ENCODE results near the gene ACTR3. TPM values are rescaled to one million over a fixed set of nuclear protein-coding genes. Genes with fewer than 3 reads are reported as not detected.

ACTR3 gene
- total RNA-seq, 1 experiment from 2014 or later, result 197 TPM

DNA sequence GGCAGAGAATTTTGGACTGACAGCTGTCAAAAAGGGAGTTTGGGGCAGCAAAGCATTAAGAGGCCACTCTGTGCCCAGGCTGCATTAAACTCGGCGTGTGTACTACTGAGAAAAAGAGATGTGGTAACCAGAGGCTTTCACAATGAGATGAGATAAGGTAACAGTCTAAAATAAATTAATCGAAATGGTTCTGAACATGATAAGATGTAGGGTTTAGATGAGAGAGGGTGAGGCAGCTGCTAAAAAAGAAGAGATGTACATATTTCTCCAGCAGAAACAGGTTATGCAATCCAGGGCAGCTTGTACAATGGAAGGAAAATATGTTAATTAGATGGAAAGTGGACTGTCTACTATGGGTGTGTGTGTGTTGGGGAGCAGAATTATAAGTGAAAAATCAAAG lies 39.2 kb upstream of the ACTR3 start:
- Histone ChIP-seq H3K4me3 (ENCODE audit: low read length) (no peak overlapping the region), H3K27me3 (ENCODE audit: low read length) (no peaks in the 10 kb centered on the region), H4K20me1 (ENCODE audit: low read length) (no peaks in the 10 kb centered on the region), H3K9ac (ENCODE audit: low read length) (no peak overlapping the region), H3K9me2 (replicated peaks; ENCODE audit: low read length) (no peaks in the 10 kb centered on the region), H3K79me2 (ENCODE audit: low read length) (no peaks in the 10 kb centered on the region), H3K27ac (ENCODE audit: low read length) (no peak overlapping the region), H2AFZ (ENCODE audit: low read length) (no peak overlapping the region), H3K9me3 (ENCODE audit: low read length) (no peaks in the 10 kb centered on the region), H3F3A (ENCODE audit: low read length, unreplicated experiment) (no peaks in the 10 kb centered on the region), H3K36me3 (ENCODE audit: low read depth, low read length) (no peaks in the 10 kb centered on the region), H3K4me2 (ENCODE audit: low read length) (no peak overlapping the region), H3K4me1 (ENCODE audit: insufficient read depth, low read length) (peaks cover 14% of the 10 kb centered on the region)
- POLR2A ChIA-PET (ENCODE audit: unreplicated experiment), result no interaction called here
- BruUV-seq (replicated peaks), result no TSS peak
- CTCF ChIA-PET, result no interaction called here
- ATAC-seq (no peak), DNase-seq (no peak)
- no peak for TF ChIP-seq EZH2 (IDR thresholded peaks at IDR 0.05; ENCODE audit: low read length, unreplicated experiment)
- TF ChIP-seq, protein P1, sequence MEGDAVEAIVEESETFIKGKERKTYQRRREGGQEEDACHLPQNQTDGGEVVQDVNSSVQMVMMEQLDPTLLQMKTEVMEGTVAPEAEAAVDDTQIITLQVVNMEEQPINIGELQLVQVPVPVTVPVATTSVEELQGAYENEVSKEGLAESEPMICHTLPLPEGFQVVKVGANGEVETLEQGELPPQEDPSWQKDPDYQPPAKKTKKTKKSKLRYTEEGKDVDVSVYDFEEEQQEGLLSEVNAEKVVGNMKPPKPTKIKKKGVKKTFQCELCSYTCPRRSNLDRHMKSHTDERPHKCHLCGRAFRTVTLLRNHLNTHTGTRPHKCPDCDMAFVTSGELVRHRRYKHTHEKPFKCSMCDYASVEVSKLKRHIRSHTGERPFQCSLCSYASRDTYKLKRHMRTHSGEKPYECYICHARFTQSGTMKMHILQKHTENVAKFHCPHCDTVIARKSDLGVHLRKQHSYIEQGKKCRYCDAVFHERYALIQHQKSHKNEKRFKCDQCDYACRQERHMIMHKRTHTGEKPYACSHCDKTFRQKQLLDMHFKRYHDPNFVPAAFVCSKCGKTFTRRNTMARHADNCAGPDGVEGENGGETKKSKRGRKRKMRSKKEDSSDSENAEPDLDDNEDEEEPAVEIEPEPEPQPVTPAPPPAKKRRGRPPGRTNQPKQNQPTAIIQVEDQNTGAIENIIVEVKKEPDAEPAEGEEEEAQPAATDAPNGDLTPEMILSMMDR (conservative IDR thresholded peaks at IDR 0.05; ENCODE audit: low read depth, low read length), result no peak
- no peak for TF ChIP-seq EZH2phosphoT487 (IDR thresholded peaks at IDR 0.05; ENCODE audit: borderline replicate concordance, low read length)
- intact Hi-C loops (cut with micrococcal nuclease), result no loop called here

DNA sequence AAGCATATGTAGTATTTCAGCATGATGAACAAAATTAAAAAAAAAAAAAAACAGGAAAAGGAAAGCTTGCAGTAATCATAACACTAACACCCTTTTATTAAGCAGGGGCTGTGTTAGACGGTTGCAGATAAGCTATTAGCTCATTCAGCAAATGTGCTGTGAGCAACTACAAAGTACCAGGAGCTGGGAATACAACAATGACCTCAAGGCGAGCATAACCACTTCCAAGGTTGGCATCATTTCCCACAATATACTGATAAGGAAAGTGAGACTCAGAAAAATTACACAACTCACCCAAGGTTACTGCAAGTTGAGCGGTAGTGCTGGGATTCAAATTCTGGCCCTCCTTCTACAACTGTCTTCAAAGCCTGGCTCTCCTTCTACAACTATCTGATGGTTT lies 38.2 kb upstream of the ACTR3 start:
- ATAC-seq, result no peak
- Histone ChIP-seq H3K4me3 (ENCODE audit: low read length) (no peak overlapping the region), H3K27ac (ENCODE audit: low read length) (no peak overlapping the region), H3F3A (ENCODE audit: low read length, unreplicated experiment) (no peaks in the 10 kb centered on the region), H3K9me2 (replicated peaks; ENCODE audit: low read length) (no peaks in the 10 kb centered on the region), H4K20me1 (ENCODE audit: low read length) (no peaks in the 10 kb centered on the region), H3K27me3 (ENCODE audit: low read length) (no peaks in the 10 kb centered on the region), H2AFZ (ENCODE audit: low read length) (no peak overlapping the region), H3K4me2 (ENCODE audit: low read length) (no peak overlapping the region), H3K36me3 (ENCODE audit: low read depth, low read length) (no peaks in the 10 kb centered on the region), H3K79me2 (ENCODE audit: low read length) (no peaks in the 10 kb centered on the region), H3K9me3 (ENCODE audit: low read length) (no peaks in the 10 kb centered on the region), H3K9ac (ENCODE audit: low read length) (no peak overlapping the region), H3K4me1 (ENCODE audit: insufficient read depth, low read length) (peaks cover 14% of the 10 kb centered on the region)
- POLR2A ChIA-PET (ENCODE audit: unreplicated experiment), result interaction anchor here (0.6 kb wide), 1 partner anchor 329 kb away, joined by 3 read pairs; no protein-coding TSS in a partner anchor
- no TSS peak for BruUV-seq (replicated peaks)
- CTCF ChIA-PET, result no interaction called here
- no peak for DNase-seq
- intact Hi-C loops (cut with micrococcal nuclease), result no loop called here
- no peak for TF ChIP-seq EZH2 (IDR thresholded peaks at IDR 0.05; ENCODE audit: low read length, unreplicated experiment)
- TF ChIP-seq, protein P1 (conservative IDR thresholded peaks at IDR 0.05; ENCODE audit: low read depth, low read length), result no peak
- TF ChIP-seq EZH2phosphoT487 (IDR thresholded peaks at IDR 0.05; ENCODE audit: borderline replicate concordance, low read length), result no peak

DNA sequence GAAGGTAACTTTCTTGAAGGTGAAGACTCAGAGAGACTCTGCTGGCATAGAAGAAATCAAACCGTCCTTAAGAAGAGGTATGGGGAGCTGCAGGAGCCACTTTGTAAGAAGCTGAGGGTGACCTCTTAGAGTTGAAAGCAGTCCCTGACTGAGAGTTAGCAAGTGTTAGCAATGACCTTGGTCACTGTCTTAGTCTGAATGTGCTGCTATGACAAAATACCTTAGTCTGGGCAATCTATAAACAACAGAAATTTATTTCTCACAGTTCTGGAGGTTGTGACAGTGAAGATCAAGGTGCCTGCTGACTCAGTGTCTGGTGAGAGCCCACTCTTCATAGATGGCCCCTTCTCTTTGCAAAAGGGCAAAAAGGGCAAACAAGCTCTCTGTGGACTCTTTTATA lies 35.7 kb upstream of the ACTR3 start:
- no peak overlapping the region for H3K27ac ChIP-seq (ENCODE audit: low read length)
- H2AFZ ChIP-seq (ENCODE audit: low read length), result no peak overlapping the region
- no peak overlapping the region for H3K4me2 ChIP-seq (ENCODE audit: low read length)
- H3K36me3 ChIP-seq (ENCODE audit: low read depth, low read length), result no peaks in the 10 kb centered on the region
- intact Hi-C loops (cut with micrococcal nuclease), result no loop called here
- no peaks in the 10 kb centered on the region for H3F3A ChIP-seq (ENCODE audit: low read length, unreplicated experiment)
- no peaks in the 10 kb centered on the region for H3K27me3 ChIP-seq (ENCODE audit: low read length)
- no peaks in the 10 kb centered on the region for H3K9me2 ChIP-seq (replicated peaks; ENCODE audit: low read length)
- no peak overlapping the region for H3K9ac ChIP-seq (ENCODE audit: low read length)
- BruUV-seq (replicated peaks), result no TSS peak
- ChIA-PET POLR2A (ENCODE audit: unreplicated experiment) (no interaction called here), CTCF (no interaction called here)
- H3K4me3 ChIP-seq (ENCODE audit: low read length), result no peak overlapping the region
- H4K20me1 ChIP-seq (ENCODE audit: low read length), result no peaks in the 10 kb centered on the region
- no peaks in the 10 kb centered on the region for H3K79me2 ChIP-seq (ENCODE audit: low read length)
- H3K4me1 ChIP-seq (ENCODE audit: insufficient read depth, low read length), result peaks cover 19% of the 10 kb centered on the region
- no peaks in the 10 kb centered on the region for H3K9me3 ChIP-seq (ENCODE audit: low read length)
- ATAC-seq, result no peak
- TF ChIP-seq EZH2phosphoT487 (IDR thresholded peaks at IDR 0.05; ENCODE audit: borderline replicate concordance, low read length), result no peak
- TF ChIP-seq, protein P1 (conservative IDR thresholded peaks at IDR 0.05; ENCODE audit: low read depth, low read length), result no peak
- TF ChIP-seq EZH2 (IDR thresholded peaks at IDR 0.05; ENCODE audit: low read length, unreplicated experiment), result no peak
- no peak for DNase-seq

All from PC-3 (cell line).